AG10803 (cell line): ENCODE data around the gene PARD3B.
A peak's percentile ranks its signal among the peaks of the same experiment; 100 is the strongest.

Source experiments
- DNase-seq: peaks from one replicate; pipeline ENCODE4 v3.0.0; 2010; ENCODE audit warnings: low read depth
- H3K4me3 ChIP-seq: 2 replicates; pipeline ENCODE4 v1.5.1; 2011; ENCODE audit warnings: mild to moderate bottlenecking, low read length, control low read depth
- CTCF ChIP-seq: conservative IDR thresholded peaks from 2 replicates; pipeline ENCODE4 v1.5.1; 2011; ENCODE audit warnings: mild to moderate bottlenecking, low read length, control low read depth, inconsistent platforms

Gene PARD3B

GRCh38 chr2:204635478-204635877, 90.2 kb downstream of the PARD3B start:
- TF ChIP-seq CTCF: no peak
- no peak for DNase-seq
- H3K4me3 ChIP-seq: no peak overlapping the region

DNA sequence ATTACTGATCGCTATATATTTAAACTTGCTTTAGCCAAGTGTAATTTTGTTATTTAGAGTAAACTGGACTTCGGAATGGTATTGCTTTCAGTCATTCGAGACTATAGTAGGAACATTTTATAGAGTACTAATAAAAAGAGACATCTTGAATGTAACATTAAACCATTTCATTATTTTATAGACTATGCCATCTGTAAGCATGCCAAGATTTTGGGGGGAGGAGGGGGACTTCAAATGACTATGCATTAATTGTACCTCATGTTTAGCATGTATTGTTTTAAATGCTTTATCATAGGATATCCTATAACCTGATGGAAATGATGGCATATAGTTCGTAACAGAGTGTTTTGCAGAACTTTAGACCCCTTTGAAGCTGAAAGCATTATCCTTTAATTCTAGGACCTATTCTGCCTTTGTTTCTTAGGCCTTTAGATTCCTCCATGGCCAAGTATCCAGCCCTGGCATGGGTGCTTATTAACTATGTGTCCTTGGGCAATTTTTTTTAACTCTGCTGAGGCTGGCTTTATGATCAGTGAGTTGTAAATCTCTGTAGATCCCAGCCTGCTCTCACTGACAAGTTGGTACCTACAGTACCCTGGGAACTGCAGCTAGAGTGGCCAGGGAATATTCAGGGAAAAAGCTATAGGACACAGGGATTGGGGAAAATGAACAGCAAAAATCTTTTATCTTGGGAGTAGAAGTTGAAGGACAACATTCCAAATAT, 93.4 kb downstream of the PARD3B start:
- H3K4me3 ChIP-seq: no peak overlapping the region
- DNase-seq: no peak
- TF ChIP-seq CTCF: no peak

- TF ChIP-seq CTCF: no peak
- DNase-seq: peak; percentile 36
- no peak overlapping the region for H3K4me3 ChIP-seq
These were observed 98.1 kb downstream of the PARD3B start for GRCh38 chr2:204643326-204643725.

DNA sequence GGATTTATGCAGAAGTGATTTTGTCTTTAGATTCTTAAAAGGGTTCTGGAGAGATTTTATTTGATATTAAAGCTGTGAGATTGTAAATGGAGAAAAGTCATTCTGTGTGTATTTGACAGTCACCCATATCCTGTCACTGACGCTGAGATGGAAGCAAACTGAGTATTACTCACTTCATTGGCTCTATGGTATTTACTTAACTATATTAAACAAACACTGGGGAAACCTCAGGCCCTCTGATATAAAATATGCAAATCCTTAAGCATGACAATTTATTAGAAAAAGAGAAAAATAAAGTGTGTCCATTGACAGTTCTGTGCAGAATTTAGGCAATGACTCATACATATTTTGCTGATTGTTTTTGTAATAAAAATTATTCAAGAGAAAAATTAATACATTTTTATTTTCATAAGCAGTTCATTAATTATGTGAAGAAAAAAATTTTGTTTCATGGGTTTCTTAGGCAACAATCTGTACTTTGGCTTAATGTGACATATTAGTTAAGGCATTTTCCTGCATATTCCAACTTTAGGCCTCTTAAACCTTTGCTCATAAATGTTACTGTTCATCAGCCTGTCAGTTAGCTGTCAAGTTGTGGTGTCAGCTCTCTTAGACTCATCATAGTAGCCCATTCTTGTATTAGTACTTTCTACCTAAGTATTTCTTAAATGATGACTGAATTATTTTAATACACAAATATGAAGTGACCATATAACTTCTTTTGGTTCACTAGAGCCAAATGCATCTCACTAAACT, 99.9 kb downstream of the PARD3B start:
- TF ChIP-seq CTCF: no peak
- peak; percentile 29 for DNase-seq
- H3K4me3 ChIP-seq: no peak overlapping the region

- TF ChIP-seq CTCF: no peak
- no peak overlapping the region for H3K4me3 ChIP-seq
- DNase-seq: no peak
These were observed 102.4 kb downstream of the PARD3B start for GRCh38 chr2:204647626-204648025.

GRCh38 chr2:204650611-204651010, 105.3 kb downstream of the PARD3B start:
- DNase-seq: no peak
- no peak for TF ChIP-seq CTCF

GRCh38 chr2:204652063-204652462, 106.8 kb downstream of the PARD3B start:
- no peak overlapping the region for H3K4me3 ChIP-seq

More at GRCh38 chr2:204650611-204651010, 105.3 kb downstream of the PARD3B start:
- H3K4me3 ChIP-seq: no peak overlapping the region

More at GRCh38 chr2:204652063-204652462, 106.8 kb downstream of the PARD3B start:
- no peak for TF ChIP-seq CTCF
- DNase-seq: no peak
